HepG2 (cell line): ENCODE data around the gene DCUN1D4. TPM values are rescaled to one million over a fixed set of nuclear protein-coding genes. Genes with fewer than 3 reads are reported as not detected.

Experiments
- ADNP ChIP-seq: sonication (generic); formaldehyde crosslinking; IDR thresholded peaks from 2 replicates; pipeline ENCODE4 v1.4.0; 2020; ENCODE audit warnings: missing genetic modification reagents
- CREM ChIP-seq, 2 experiments: sonication (generic) in 1 of 2; formaldehyde crosslinking in 1 of 2; IDR thresholded peaks; 2 replicates each; pipeline versions ENCODE4 v1.4.0 to v1.6.1; 2016 to 2020; ENCODE audit warnings: antibody characterized with exemption in 1 of 2, mild to moderate bottlenecking in 1 of 2, missing genetic modification reagents in 1 of 2
- HNF4G ChIP-seq, 2 experiments: sonication (generic) in 1 of 2; formaldehyde crosslinking in 1 of 2; IDR thresholded peaks; 2 replicates each; pipeline versions ENCODE4 v1.4.0 to v1.6.1; 2011 to 2020; ENCODE audit warnings: borderline replicate concordance in 2 of 2, low read depth in 2 of 2, mild to moderate bottlenecking in 2 of 2, low read length in 1 of 2, missing genetic modification reagents in 1 of 2, moderate library complexity in 1 of 2
- HOXA3 ChIP-seq: sonication (generic); formaldehyde crosslinking; IDR thresholded peaks from 2 replicates; pipeline ENCODE4 v1.5.0; 2020; ENCODE audit warnings: missing genetic modification reagents
- IKZF4 ChIP-seq: sonication (generic); formaldehyde crosslinking; IDR thresholded peaks from 2 replicates; pipeline ENCODE4 v1.5.1; 2020; ENCODE audit warnings: borderline replicate concordance, mild to moderate bottlenecking, low read depth, missing genetic modification reagents; ENCODE audit errors: not compliant biosample characterization
- JUND ChIP-seq: sonication (generic); formaldehyde crosslinking; IDR thresholded peaks from 2 replicates; pipeline ENCODE4 v1.8.0; 2022; ENCODE audit warnings: mild to moderate bottlenecking, missing genetic modification reagents
- MAFK ChIP-seq, 2 experiments: IDR thresholded peaks in 1 of 2; conservative IDR thresholded peaks in 1 of 2; 2 replicates each; pipeline ENCODE4 v1.6.1; 2011; ENCODE audit warnings: improper control_type of control experiment in 2 of 2, low read length in 2 of 2
- MIER2 ChIP-seq: IDR thresholded peaks from 2 replicates; pipeline ENCODE4 v1.6.1; 2016; ENCODE audit warnings: missing biosample characterization, missing genetic modification reagents
- NFKB2 ChIP-seq: sonication (generic); formaldehyde crosslinking; IDR thresholded peaks from 2 replicates; pipeline ENCODE4 v1.4.0; 2020; ENCODE audit warnings: missing genetic modification reagents, borderline replicate concordance
- NONO ChIP-seq, 2 experiments: fragments of 450-650 bp in 1 of 2; sonication (generic) in 1 of 2; formaldehyde crosslinking in 1 of 2; IDR thresholded peaks in 1 of 2; conservative IDR thresholded peaks in 1 of 2; 2 replicates each; pipeline versions ENCODE4 v1.6.1 to v1.8.0; 2017 to 2022; ENCODE audit warnings: mild to moderate bottlenecking in 1 of 2, missing genetic modification reagents in 1 of 2, moderate library complexity in 1 of 2
- RARG ChIP-seq: sonication (generic); formaldehyde crosslinking; IDR thresholded peaks from 2 replicates; pipeline ENCODE4 v1.4.0; 2020; ENCODE audit warnings: low read depth, mild to moderate bottlenecking, missing genetic modification reagents
- RELA ChIP-seq: sonication (generic); formaldehyde crosslinking; IDR thresholded peaks from 2 replicates; pipeline ENCODE4 v1.4.0; 2020; ENCODE audit warnings: missing genetic modification reagents
- TAF1 ChIP-seq: sonication (generic); formaldehyde crosslinking; IDR thresholded peaks from 2 replicates; pipeline ENCODE4 v1.4.0; 2020; ENCODE audit warnings: missing genetic modification reagents
- ZFP37 ChIP-seq: sonication (generic); formaldehyde crosslinking; IDR thresholded peaks from 2 replicates; pipeline ENCODE4 v1.4.0; 2020; ENCODE audit warnings: missing genetic modification reagents, borderline replicate concordance
- ZFY ChIP-seq: sonication (generic); formaldehyde crosslinking; IDR thresholded peaks from 2 replicates; pipeline ENCODE4 v1.4.0; 2020; ENCODE audit warnings: missing genetic modification reagents
- ZNF274 ChIP-seq: sonication (generic); formaldehyde crosslinking; IDR thresholded peaks from 2 replicates; pipeline ENCODE4 v1.5.1; 2020; ENCODE audit warnings: mild to moderate bottlenecking, missing genetic modification reagents
- ZNF282 ChIP-seq: fragments of 450-650 bp; IDR thresholded peaks from 2 replicates; pipeline ENCODE4 v1.6.1; 2018; ENCODE audit not compliant: partially characterized antibody
- ZNF546 ChIP-seq: sonication (generic); formaldehyde crosslinking; conservative IDR thresholded peaks from 2 replicates; pipeline ENCODE4 v1.8.1; 2023; ENCODE audit warnings: mild to moderate bottlenecking, missing genetic modification reagents
- ZNF614 ChIP-seq: IDR thresholded peaks from 2 replicates; pipeline ENCODE4 v1.6.1; 2018; ENCODE audit warnings: missing biosample characterization, missing genetic modification reagents, inconsistent platforms, borderline replicate concordance
- ZNF772 ChIP-seq: sonication (generic); formaldehyde crosslinking; IDR thresholded peaks from 2 replicates; pipeline ENCODE4 v1.5.0; 2020; ENCODE audit warnings: mild to moderate bottlenecking, missing genetic modification reagents
- ZNF782 ChIP-seq: sonication (generic); formaldehyde crosslinking; IDR thresholded peaks from 2 replicates; pipeline ENCODE4 v1.4.0; 2020; ENCODE audit warnings: missing genetic modification reagents, mild to moderate bottlenecking, borderline replicate concordance
- ZNF841 ChIP-seq: sonication (generic); formaldehyde crosslinking; IDR thresholded peaks from 2 replicates; pipeline ENCODE4 v1.8.1; 2023; ENCODE audit warnings: missing genetic modification reagents, borderline replicate concordance
- ZNF878 ChIP-seq: sonication (generic); formaldehyde crosslinking; IDR thresholded peaks from 2 replicates; pipeline ENCODE4 v1.8.1; 2023; ENCODE audit warnings: mild to moderate bottlenecking, missing genetic modification reagents, moderate library complexity
- ZSCAN5A ChIP-seq: sonication (generic); formaldehyde crosslinking; IDR thresholded peaks from 2 replicates; pipeline ENCODE4 v1.8.0; 2022; ENCODE audit warnings: mild to moderate bottlenecking, missing genetic modification reagents, borderline replicate concordance
- polyA plus RNA-seq, 8 experiments: library from polyadenylated mRNA; depleted of rRNA in 3 of 8; stranded (reverse) in 7 of 8; unstranded in 1 of 8; fragments of >200 nt; fragmentation: Illumina TruSeq in 4 of 8; extraction: Trizol in 4 of 8; gene quantifications; 2 replicates each; pipeline versions ENCODE4 v1.2.1 to v1.2.3, GENCODE V29; 2011 to 2016; ENCODE audit warnings: low read depth in 4 of 8, missing spikeins in 1 of 8, mixed read lengths in 1 of 8; ENCODE audit not compliant: insufficient read depth in 1 of 8
- total RNA-seq, 5 experiments: library from RNA; depleted of rRNA; stranded (reverse); fragments of >200 nt; fragmentation: Illumina TruSeq; extraction: Trizol; gene quantifications; 2 replicates each; pipeline ENCODE4 v1.2.3, GENCODE V29; 2016; ENCODE audit warnings: low read depth in 1 of 5
- TF ChIP-seq, protein P1 (sequence below): sonication (generic); formaldehyde crosslinking; IDR thresholded peaks from 2 replicates; pipeline ENCODE4 v1.9.0; 2022; ENCODE audit warnings: low read depth, missing genetic modification reagents
- TF ChIP-seq, protein P2 (sequence below): IDR thresholded peaks from 2 replicates; pipeline ENCODE4 v1.6.1; 2016; ENCODE audit warnings: mild to moderate bottlenecking

The DCUN1D4 gene
- total and polyA plus RNA-seq, 2 of the 13 experiments (the other 11 are each of a cell fraction or from before 2014, with no cell fraction given): 27.9 to 44.4 TPM

GRCh38 chr4:51909236-51909703 is 66.3 kb downstream of the DCUN1D4 start (continued):
- TF ChIP-seq ZFY (CRISPR knock-in tag) (0 out of 2 replicates have a peak, but pooled peaks have one; percentile 38), NFKB2 (CRISPR knock-in tag) (no peak), ZNF282 (no peak), HNF4G (IDR thresholded peaks at IDR 0.05; ENCODE audit: borderline replicate concordance, low read depth, low read length) (peak; percentile 99), HNF4G (CRISPR knock-in tag; IDR thresholded peaks at IDR 0.05; ENCODE audit: borderline replicate concordance, low read depth) (peak; percentile 99), ZSCAN5A (CRISPR knock-in tag) (peak; percentile 92; the same call in 1 of the 2 replicates), CREM (IDR thresholded peaks at IDR 0.05) (peak; percentile 83), CREM (CRISPR knock-in tag; IDR thresholded peaks at IDR 0.05) (no peak), MAFK (conservative IDR thresholded peaks at IDR 0.05 in 1 of 2, IDR thresholded peaks at IDR 0.05 in 1 of 2; ENCODE audit: low read length in 2 of 2) (peak in 1 of 2 experiments; percentile 24; a peak in 2 of 4 replicates), RELA (CRISPR knock-in tag) (no peak), TAF1 (CRISPR knock-in tag) (peak; percentile 37; the same call in 1 of the 2 replicates), ZNF274 (CRISPR knock-in tag) (no peak), NONO (IDR thresholded peaks at IDR 0.05) (no peak), NONO (CRISPR knock-in tag; conservative IDR thresholded peaks at IDR 0.05) (peak; percentile 90), ZNF782 (CRISPR knock-in tag) (peak; percentile 62; the same call in 1 of the 2 replicates), ZNF878 (CRISPR knock-in tag) (peak; percentile 98), ZNF772 (CRISPR knock-in tag) (peak; percentile 92), ZNF841 (CRISPR knock-in tag) (no peak), MIER2 (CRISPR knock-in tag) (peak; percentile 84), RARG (0 out of 2 replicates have a peak, but pooled peaks have one; percentile 43), JUND (peak; percentile 54; the same call in 1 of the 2 replicates), ZNF546 (no peak), HOXA3 (CRISPR knock-in tag) (peak; percentile 94), ZNF614 (CRISPR knock-in tag) (peak; percentile 98), ADNP (CRISPR knock-in tag) (0 out of 2 replicates have a peak, but pooled peaks have one; percentile 24), ZFP37 (peak; percentile 66), IKZF4 (no peak)
- TF ChIP-seq, protein P1, sequence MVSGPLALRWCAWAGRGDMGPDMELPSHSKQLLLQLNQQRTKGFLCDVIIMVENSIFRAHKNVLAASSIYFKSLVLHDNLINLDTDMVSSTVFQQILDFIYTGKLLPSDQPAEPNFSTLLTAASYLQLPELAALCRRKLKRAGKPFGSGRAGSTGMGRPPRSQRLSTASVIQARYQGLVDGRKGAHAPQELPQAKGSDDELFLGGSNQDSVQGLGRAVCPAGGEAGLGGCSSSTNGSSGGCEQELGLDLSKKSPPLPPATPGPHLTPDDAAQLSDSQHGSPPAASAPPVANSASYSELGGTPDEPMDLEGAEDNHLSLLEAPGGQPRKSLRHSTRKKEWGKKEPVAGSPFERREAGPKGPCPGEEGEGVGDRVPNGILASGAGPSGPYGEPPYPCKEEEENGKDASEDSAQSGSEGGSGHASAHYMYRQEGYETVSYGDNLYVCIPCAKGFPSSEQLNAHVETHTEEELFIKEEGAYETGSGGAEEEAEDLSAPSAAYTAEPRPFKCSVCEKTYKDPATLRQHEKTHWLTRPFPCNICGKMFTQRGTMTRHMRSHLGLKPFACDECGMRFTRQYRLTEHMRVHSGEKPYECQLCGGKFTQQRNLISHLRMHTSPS (CRISPR knock-in tag): peak; percentile 27; the same call in 1 of the 2 replicates
- TF ChIP-seq, protein P2, sequence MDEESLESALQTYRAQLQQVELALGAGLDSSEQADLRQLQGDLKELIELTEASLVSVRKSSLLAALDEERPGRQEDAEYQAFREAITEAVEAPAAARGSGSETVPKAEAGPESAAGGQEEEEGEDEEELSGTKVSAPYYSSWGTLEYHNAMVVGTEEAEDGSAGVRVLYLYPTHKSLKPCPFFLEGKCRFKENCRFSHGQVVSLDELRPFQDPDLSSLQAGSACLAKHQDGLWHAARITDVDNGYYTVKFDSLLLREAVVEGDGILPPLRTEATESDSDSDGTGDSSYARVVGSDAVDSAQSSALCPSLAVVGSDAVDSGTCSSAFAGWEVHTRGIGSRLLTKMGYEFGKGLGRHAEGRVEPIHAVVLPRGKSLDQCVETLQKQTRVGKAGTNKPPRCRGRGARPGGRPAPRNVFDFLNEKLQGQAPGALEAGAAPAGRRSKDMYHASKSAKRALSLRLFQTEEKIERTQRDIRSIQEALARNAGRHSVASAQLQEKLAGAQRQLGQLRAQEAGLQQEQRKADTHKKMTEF (CRISPR knock-in tag): peak; percentile 98
